Urothelium cell line (cell line): ENCODE results near the gene IFI27L2.
"Not testable (repeated sequence)": the region's sequence is repeated elsewhere in the genome, so short reads cannot be mapped to it uniquely, and the experiment has no call there.

ENCODE experiments used
- DNase-seq: peaks from one replicate; pipeline ENCODE4 v3.0.0; 2011; ENCODE audit warnings: low spot score, mixed read lengths
- FAIRE-seq: peaks from 2 replicates; lab custom pipeline; 2011; peaks lifted over from hg19 to GRCh38; lab: Jason Lieb, UNC

The IFI27L2 gene

GRCh38 chr14:94129111-94129757 is at the start of gene IFI27L2:
TSS of gene IFI27L2 (minus strand) at chr14:94129604. CDS start at chr14:94129564, 40 bp downstream.
- DNase-seq: peak; percentile 88
- no peak for FAIRE-seq

- DNase-seq (no peak), FAIRE-seq (no peak)
Observed at GRCh38 chr14:94177806-94178205, 48.4 kb upstream of the IFI27L2 start.

GRCh38 chr14:94176808-94177207 is 47.4 kb upstream of the IFI27L2 start:
- DNase-seq (no peak), FAIRE-seq (no peak)

GRCh38 chr14:94175747-94176146 is 46.3 kb upstream of the IFI27L2 start:
- no peak for DNase-seq
- no peak for FAIRE-seq

GRCh38 chr14:94175011-94175745 is 45.8 kb upstream of the IFI27L2 start:
- DNase-seq: peak; percentile 11
- FAIRE-seq: no peak

GRCh38 chr14:94174604-94175010 is 45.2 kb upstream of the IFI27L2 start:
- no peak for FAIRE-seq
- DNase-seq: no peak

GRCh38 chr14:94173885-94174603 is 44.6 kb upstream of the IFI27L2 start, which contains the start of gene PPP4R4:
TSS of gene PPP4R4 (plus strand) at chr14:94174322. CDS start at chr14:94174466, 144 bp downstream.
- DNase-seq: peak; percentile 93
- no peak for FAIRE-seq

- FAIRE-seq (no peak), DNase-seq (no peak)
Observed at GRCh38 chr14:94173471-94173884, 44.1 kb upstream of the IFI27L2 start.

GRCh38 chr14:94172545-94172944 is 43.1 kb upstream of the IFI27L2 start:
- FAIRE-seq (no peak), DNase-seq (no peak)

- DNase-seq (no peak), FAIRE-seq (no peak)
Observed at GRCh38 chr14:94171208-94171607, 41.8 kb upstream of the IFI27L2 start.

- FAIRE-seq (no peak), DNase-seq (no peak)
Observed at GRCh38 chr14:94170136-94170535, 40.7 kb upstream of the IFI27L2 start.

- DNase-seq: no peak
- FAIRE-seq: no peak
Observed at GRCh38 chr14:94165744-94166143, 36.3 kb upstream of the IFI27L2 start.

- DNase-seq: no peak
- no peak for FAIRE-seq
Observed at GRCh38 chr14:94164685-94165431, 35.5 kb upstream of the IFI27L2 start.

- FAIRE-seq: no peak
- no peak for DNase-seq
Observed at GRCh38 chr14:94163796-94164195, 34.4 kb upstream of the IFI27L2 start.

- FAIRE-seq (no peak), DNase-seq (no peak)
Observed at GRCh38 chr14:94162466-94162865, 33.1 kb upstream of the IFI27L2 start.

GRCh38 chr14:94161981-94162380 is 32.6 kb upstream of the IFI27L2 start:
- DNase-seq (no peak), FAIRE-seq (no peak)

- FAIRE-seq: no peak
- DNase-seq: no peak
Observed at GRCh38 chr14:94161058-94161457, 31.7 kb upstream of the IFI27L2 start.

- no peak for DNase-seq
- no peak for FAIRE-seq
Observed at GRCh38 chr14:94158239-94158883, 29.0 kb upstream of the IFI27L2 start.

- no peak for FAIRE-seq
- DNase-seq: no peak
Observed at GRCh38 chr14:94157197-94157596, 27.8 kb upstream of the IFI27L2 start.

- DNase-seq, FAIRE-seq: not testable (repeated sequence)
Observed at GRCh38 chr14:94156143-94156542, 26.7 kb upstream of the IFI27L2 start.
